Endothelial cell of umbilical vein (primary cell): ENCODE results near the gene HNMT. TPM values are rescaled to one million over a fixed set of nuclear protein-coding genes. Genes with fewer than 3 reads are reported as not detected.

Source experiments
- Bru-seq: library from RNA; stranded (reverse); fragments of 400-500 nt; gene quantifications from one replicate; lab custom pipeline; 2021; lab: Mats Ljungman, UMichigan
- BruChase-seq, 2 experiments: library from RNA; stranded (reverse); fragments of 400-500 nt; gene quantifications; one replicate each; lab custom pipeline; 2021; lab: Mats Ljungman, UMichigan
- BruUV-seq: library from RNA; stranded (reverse); fragments of 400-500 nt; replicated peaks from 2 replicates; lab custom pipeline; 2021; lab: Mats Ljungman, UMichigan
- CTCF ChIA-PET: fragments of 300-600, 350-600 bp; sonication (Branson Sonifier 250); formaldehyde crosslinking; loops from one replicate; lab custom pipeline; 2021; ENCODE audit warnings: antibody characterized with exemption, inconsistent platforms; lab: Charles Lee
- POLR2A ChIA-PET: fragments of 300-600, 350-600 bp; sonication (Branson Sonifier 250); formaldehyde crosslinking; loops from one replicate; lab custom pipeline; 2021; ENCODE audit warnings: antibody characterized with exemption, inconsistent platforms; lab: Charles Lee
- DNase-seq: peaks from one replicate; pipeline ENCODE4 v3.0.0-alpha.2; 2011; ENCODE audit warnings: low read depth, low spot score
- FAIRE-seq: peaks from 2 replicates; lab custom pipeline; 2011; peaks lifted over from hg19 to GRCh38; lab: Jason Lieb, UNC
- H2AFZ ChIP-seq: 2 replicates; pipeline ENCODE4 v1.6.0; 2012; ENCODE audit warnings: low read depth, low read length, control low read depth, inconsistent platforms
- H3K27ac ChIP-seq: 2 replicates; pipeline ENCODE4 v1.5.1; 2011; ENCODE audit warnings: low read depth, mild to moderate bottlenecking, control low read depth, low read length, moderate library complexity; ENCODE audit not compliant: insufficient read depth
- H3K27me3 ChIP-seq, 2 experiments: 2 replicates each; pipeline versions ENCODE4 v1.6.0 to v1.6.1; 2011; ENCODE audit warnings: low read length in 2 of 2, mixed read lengths in 1 of 2; ENCODE audit not compliant: control insufficient read depth in 2 of 2, insufficient read depth in 2 of 2
- H3K36me3 ChIP-seq, 2 experiments: 2 replicates in 1 of 2; 3 replicates in 1 of 2; pipeline ENCODE4 v1.5.1; 2011; ENCODE audit warnings: low read length in 2 of 2, mild to moderate bottlenecking in 1 of 2, moderate library complexity in 1 of 2; ENCODE audit not compliant: control insufficient read depth in 2 of 2, insufficient read depth in 2 of 2; ENCODE audit errors: extremely low read depth in 1 of 2
- H3K4me1 ChIP-seq: 3 replicates; pipeline ENCODE4 v1.5.1; 2011; ENCODE audit warnings: mild to moderate bottlenecking, low read length; ENCODE audit not compliant: control insufficient read depth, insufficient read depth; ENCODE audit errors: extremely low read depth
- H3K4me2 ChIP-seq: 2 replicates; pipeline ENCODE4 v1.6.1; 2011; ENCODE audit warnings: low read length, control low read depth, mixed read lengths; ENCODE audit not compliant: insufficient read depth
- H3K4me3 ChIP-seq, 3 experiments: fragments of 200-600 bp in 1 of 3; sonication (generic), shearing (Covaris generic) in 1 of 3; replicated peaks in 1 of 3; 2 replicates each; pipeline ENCODE4 v1.5.1; 2011 to 2016; ENCODE audit warnings: control low read depth in 3 of 3, low read length in 3 of 3, mild to moderate bottlenecking in 2 of 3, inconsistent platforms in 1 of 3, low read depth in 1 of 3, moderate library complexity in 1 of 3; ENCODE audit not compliant: insufficient read depth in 1 of 3
- H3K79me2 ChIP-seq: 2 replicates; pipeline ENCODE4 v1.6.0; 2012; ENCODE audit warnings: low read length, inconsistent platforms; ENCODE audit not compliant: control insufficient read depth, insufficient read depth
- H3K9ac ChIP-seq: replicated peaks from 2 replicates; pipeline ENCODE3; 2011; ENCODE audit warnings: low read length, control low read depth; ENCODE audit not compliant: insufficient read depth; ENCODE audit errors: extremely low read depth
- H3K9me1 ChIP-seq: replicated peaks from 3 replicates; pipeline ENCODE4 v1.6.0; 2011; ENCODE audit warnings: mild to moderate bottlenecking, low read length; ENCODE audit not compliant: control insufficient read depth, insufficient read depth; ENCODE audit errors: extremely low read depth
- H3K9me3 ChIP-seq: replicated peaks from 2 replicates; pipeline ENCODE4 v1.5.1; 2012; ENCODE audit warnings: low read length, inconsistent platforms; ENCODE audit not compliant: control insufficient read depth, insufficient read depth
- H4K20me1 ChIP-seq: replicated peaks from 2 replicates; pipeline ENCODE3; 2011; ENCODE audit warnings: mild to moderate bottlenecking, low read length; ENCODE audit not compliant: control insufficient read depth, insufficient read depth; ENCODE audit errors: extremely low read depth
- FOS ChIP-seq: IDR thresholded peaks from 2 replicates; pipeline ENCODE4 v1.6.1; 2011; ENCODE audit warnings: mild to moderate bottlenecking, low read length, moderate library complexity, borderline replicate concordance; ENCODE audit not compliant: insufficient read depth
- JUN ChIP-seq: IDR thresholded peaks from 2 replicates; pipeline ENCODE4 v1.6.1; 2011; ENCODE audit warnings: borderline replicate concordance, low read depth; ENCODE audit not compliant: insufficient read length, insufficient read depth
- POLR2A ChIP-seq: IDR thresholded peaks from 2 replicates; pipeline ENCODE4 v1.6.1; 2012; ENCODE audit warnings: low read depth, mild to moderate bottlenecking, control low read depth, low read length
- dilution Hi-C: fragments of 300-500 bp; cut with MboI; formaldehyde crosslinking; loops from one replicate; pipeline ENCODE4 v1.15.0; 2019; ENCODE audit warnings: low sequenced_read_pairs; ENCODE audit not compliant: extremely low pct_ligation_motif_present
- intact Hi-C: fragments of 100-400 bp; cut with micrococcal nuclease; formaldehyde crosslinking; loops from one replicate; pipeline ENCODE4 v1.10.0; 2022
- long read RNA-seq: library from polyadenylated mRNA; stranded (forward); transcript quantifications from one replicate; pipeline ENCODE4 v2.0.0, GENCODE V29; 2021
- polyA minus RNA-seq, 3 experiments: library from RNA; depleted of rRNA, polyadenylated mRNA; stranded (reverse); fragments of >200 nt; gene quantifications; 1 replicate in 1 of 3; 2 replicates in 2 of 3; pipeline ENCODE4 v1.2.3, GENCODE V29; 2011
- polyA plus RNA-seq, 4 experiments: library from polyadenylated mRNA; depleted of rRNA in 3 of 4; stranded (reverse) in 3 of 4; unstranded in 1 of 4; fragments of >200 nt; gene quantifications; 2 replicates each; pipeline versions ENCODE4 v1.2.1 to v1.2.3, GENCODE V29; 2011 to 2012; ENCODE audit warnings: missing spikeins in 1 of 4
- total RNA-seq: library from RNA; stranded (reverse); gene quantifications from 2 replicates; pipeline ENCODE4 v1.2.3, GENCODE V29; 2021

Gene HNMT
- 13.4 and 16.9 TPM in 2 replicates for total RNA-seq
- 7.7 and 8.6 TPM in 2 replicates for polyA plus RNA-seq
- polyA plus RNA-seq (2011; cell fraction: cytosol; rRNA removed), result 13.5 and 17.9 TPM in 2 replicates
- polyA plus RNA-seq (2011; cell fraction: nucleus; rRNA removed), result 11.9 and 14.3 TPM in 2 replicates
- 12.8 and 16.1 TPM in 2 replicates for polyA plus RNA-seq (2012)
- polyA minus RNA-seq, result 6.5 and 10.3 TPM in 2 replicates
- polyA minus RNA-seq (2011; cell fraction: cytosol; rRNA and poly(A)+ RNA removed), result 14.3 TPM
- polyA minus RNA-seq (2011; cell fraction: nucleus; rRNA and poly(A)+ RNA removed), result 10.6 and 11.9 TPM in 2 replicates
- Bru-seq, nascent RNA, result percentile 65 among the genes with signal in this experiment
- BruChase-seq, experiment 1, labeled RNA remaining after a 6-hour chase, result percentile 49 among the genes with signal in this experiment
- percentile 50 among the genes with signal in this experiment for BruChase-seq, experiment 2, labeled RNA remaining after a 2-hour chase
- long read RNA-seq, transcript HNMT-202 (6 exons, 3,295 nt), result major isoform, 21 of 37 reads
- long read RNA-seq, transcript HNMT-201 (2 exons, 504 nt), result minor isoform, 14 of 37 reads
- long read RNA-seq, partial matches to known transcripts, result 0 of 37 reads
- long read RNA-seq, other reads (novel, unspliced or antisense), result 1 of 37 reads

- H3K27ac ChIP-seq, result peak within 1 kb of the TSS; percentile 64
- H4K20me1 ChIP-seq, result no peaks in the 10 kb centered on the region
- peak within 1 kb of the TSS; percentile 81 for H2AFZ ChIP-seq
- ChIA-PET POLR2A (interaction anchor here (0.7 kb wide), 3 partner anchors 13 to 69 kb away, joined by 4 to 7 read pairs (median 5); no protein-coding TSS in a partner anchor), CTCF (interaction anchor here (0.7 to 2.6 kb wide), 5 partner anchors 11 to 863 kb away, joined by 3 to 11 read pairs (median 3); no protein-coding TSS in a partner anchor)
- FAIRE-seq, result peak; percentile 80
- no peaks in the 10 kb centered on the region for H3K27me3 ChIP-seq
- DNase-seq, result peak; percentile 84
- H3K9me3 ChIP-seq, result no peaks in the 10 kb centered on the region
- H3K4me2 ChIP-seq, result peak within 1 kb of the TSS; percentile 51
- H3K4me3 ChIP-seq, result peak within 1 kb of the TSS; percentile 13 to 59 (median 55)
- no peaks in the 10 kb centered on the region for H3K36me3 ChIP-seq
- intact Hi-C loops (loop anchor here (1.0 to 5.0 kb wide), 2 partner anchors 96 to 303 kb away; no protein-coding TSS in a partner anchor), dilution Hi-C loops (no loop called here)
- H3K9ac ChIP-seq, result peak within 1 kb of the TSS; percentile 65
- BruUV-seq, result TSS peak; percentile 68
- no peaks in the 10 kb centered on the region for H3K9me1 ChIP-seq
- peaks cover 1% of the 10 kb centered on the region for H3K79me2 ChIP-seq
- peaks cover 48% of the 10 kb centered on the region for H3K4me1 ChIP-seq
- no peak for TF ChIP-seq JUN
- TF ChIP-seq POLR2A, result peak; percentile 32
- TF ChIP-seq FOS, result peak; percentile 28
Measured at GRCh38 chr2:137964066-137964858, at the start of gene HNMT. Gene HNMT, plus strand, starts transcription at chr2:137964473. Its CDS starts 19 bp downstream, at chr2:137964492.
